Endothelial cell of umbilical vein (primary cell): Measurements from ENCODE around the gene HIVEP3. TPM values are rescaled to one million over a fixed set of nuclear protein-coding genes. Genes with fewer than 3 reads are reported as not detected.

Experiments used
- BruUV-seq: library from RNA; stranded (reverse); fragments of 400-500 nt; replicated peaks from 2 replicates; lab custom pipeline; 2021; lab: Mats Ljungman, UMichigan
- CTCF ChIA-PET: fragments of 300-600, 350-600 bp; sonication (Branson Sonifier 250); formaldehyde crosslinking; loops from one replicate; lab custom pipeline; 2021; ENCODE audit warnings: antibody characterized with exemption, inconsistent platforms; lab: Charles Lee
- POLR2A ChIA-PET: fragments of 300-600, 350-600 bp; sonication (Branson Sonifier 250); formaldehyde crosslinking; loops from one replicate; lab custom pipeline; 2021; ENCODE audit warnings: antibody characterized with exemption, inconsistent platforms; lab: Charles Lee
- DNase-seq: peaks from one replicate; pipeline ENCODE4 v3.0.0-alpha.2; 2011; ENCODE audit warnings: low read depth, low spot score
- FAIRE-seq: peaks from 2 replicates; lab custom pipeline; 2011; peaks lifted over from hg19 to GRCh38; lab: Jason Lieb, UNC
- H2AFZ ChIP-seq: 2 replicates; pipeline ENCODE4 v1.6.0; 2012; ENCODE audit warnings: low read depth, low read length, control low read depth, inconsistent platforms
- H3K27ac ChIP-seq: 2 replicates; pipeline ENCODE4 v1.5.1; 2011; ENCODE audit warnings: low read depth, mild to moderate bottlenecking, control low read depth, low read length, moderate library complexity; ENCODE audit not compliant: insufficient read depth
- H3K27me3 ChIP-seq, 2 experiments: 2 replicates each; pipeline versions ENCODE4 v1.6.0 to v1.6.1; 2011; ENCODE audit warnings: low read length in 2 of 2, mixed read lengths in 1 of 2; ENCODE audit not compliant: control insufficient read depth in 2 of 2, insufficient read depth in 2 of 2
- H3K36me3 ChIP-seq, 2 experiments: 2 replicates in 1 of 2; 3 replicates in 1 of 2; pipeline ENCODE4 v1.5.1; 2011; ENCODE audit warnings: low read length in 2 of 2, mild to moderate bottlenecking in 1 of 2, moderate library complexity in 1 of 2; ENCODE audit not compliant: control insufficient read depth in 2 of 2, insufficient read depth in 2 of 2; ENCODE audit errors: extremely low read depth in 1 of 2
- H3K4me1 ChIP-seq: 3 replicates; pipeline ENCODE4 v1.5.1; 2011; ENCODE audit warnings: mild to moderate bottlenecking, low read length; ENCODE audit not compliant: control insufficient read depth, insufficient read depth; ENCODE audit errors: extremely low read depth
- H3K4me2 ChIP-seq: 2 replicates; pipeline ENCODE4 v1.6.1; 2011; ENCODE audit warnings: low read length, control low read depth, mixed read lengths; ENCODE audit not compliant: insufficient read depth
- H3K4me3 ChIP-seq, 3 experiments: fragments of 200-600 bp in 1 of 3; sonication (generic), shearing (Covaris generic) in 1 of 3; replicated peaks in 1 of 3; 2 replicates each; pipeline ENCODE4 v1.5.1; 2011 to 2016; ENCODE audit warnings: control low read depth in 3 of 3, low read length in 3 of 3, mild to moderate bottlenecking in 2 of 3, inconsistent platforms in 1 of 3, low read depth in 1 of 3, moderate library complexity in 1 of 3; ENCODE audit not compliant: insufficient read depth in 1 of 3
- H3K79me2 ChIP-seq: 2 replicates; pipeline ENCODE4 v1.6.0; 2012; ENCODE audit warnings: low read length, inconsistent platforms; ENCODE audit not compliant: control insufficient read depth, insufficient read depth
- H3K9ac ChIP-seq: replicated peaks from 2 replicates; pipeline ENCODE3; 2011; ENCODE audit warnings: low read length, control low read depth; ENCODE audit not compliant: insufficient read depth; ENCODE audit errors: extremely low read depth
- H3K9me1 ChIP-seq: replicated peaks from 3 replicates; pipeline ENCODE4 v1.6.0; 2011; ENCODE audit warnings: mild to moderate bottlenecking, low read length; ENCODE audit not compliant: control insufficient read depth, insufficient read depth; ENCODE audit errors: extremely low read depth
- H3K9me3 ChIP-seq: replicated peaks from 2 replicates; pipeline ENCODE4 v1.5.1; 2012; ENCODE audit warnings: low read length, inconsistent platforms; ENCODE audit not compliant: control insufficient read depth, insufficient read depth
- H4K20me1 ChIP-seq: replicated peaks from 2 replicates; pipeline ENCODE3; 2011; ENCODE audit warnings: mild to moderate bottlenecking, low read length; ENCODE audit not compliant: control insufficient read depth, insufficient read depth; ENCODE audit errors: extremely low read depth
- EZH2 ChIP-seq: IDR thresholded peaks from 2 replicates; pipeline ENCODE4 v1.6.1; 2012; ENCODE audit warnings: borderline replicate concordance, low read depth, mild to moderate bottlenecking, moderate library complexity, low read length, inconsistent platforms; ENCODE audit not compliant: severe bottlenecking
- FOS ChIP-seq: IDR thresholded peaks from 2 replicates; pipeline ENCODE4 v1.6.1; 2011; ENCODE audit warnings: mild to moderate bottlenecking, low read length, moderate library complexity, borderline replicate concordance; ENCODE audit not compliant: insufficient read depth
- GATA2 ChIP-seq: IDR thresholded peaks from 2 replicates; pipeline ENCODE4 v1.7.0; 2011; ENCODE audit warnings: low read depth, mild to moderate bottlenecking, moderate library complexity, mixed read lengths, low read length; ENCODE audit not compliant: insufficient read length, insufficient read depth
- JUN ChIP-seq: IDR thresholded peaks from 2 replicates; pipeline ENCODE4 v1.6.1; 2011; ENCODE audit warnings: borderline replicate concordance, low read depth; ENCODE audit not compliant: insufficient read length, insufficient read depth
- MYC ChIP-seq: IDR thresholded peaks from one replicate; pipeline ENCODE4 v1.6.1; 2011; ENCODE audit warnings: mild to moderate bottlenecking, low read depth, low read length
- POLR2A ChIP-seq: IDR thresholded peaks from 2 replicates; pipeline ENCODE4 v1.6.1; 2012; ENCODE audit warnings: low read depth, mild to moderate bottlenecking, control low read depth, low read length
- POLR2AphosphoS5 ChIP-seq: IDR thresholded peaks from 2 replicates; pipeline ENCODE4 v1.6.1; 2012; ENCODE audit warnings: low read depth, mild to moderate bottlenecking, control low read depth, low read length, moderate library complexity; ENCODE audit not compliant: insufficient read depth
- dilution Hi-C: fragments of 300-500 bp; cut with MboI; formaldehyde crosslinking; loops from one replicate; pipeline ENCODE4 v1.15.0; 2019; ENCODE audit warnings: low sequenced_read_pairs; ENCODE audit not compliant: extremely low pct_ligation_motif_present
- intact Hi-C: fragments of 100-400 bp; cut with micrococcal nuclease; formaldehyde crosslinking; loops from one replicate; pipeline ENCODE4 v1.10.0; 2022
- polyA plus RNA-seq, 4 experiments: library from polyadenylated mRNA; depleted of rRNA in 3 of 4; stranded (reverse) in 3 of 4; unstranded in 1 of 4; fragments of >200 nt; gene quantifications; 2 replicates each; pipeline versions ENCODE4 v1.2.1 to v1.2.3, GENCODE V29; 2011 to 2012; ENCODE audit warnings: missing spikeins in 1 of 4
- total RNA-seq: library from RNA; stranded (reverse); gene quantifications from 2 replicates; pipeline ENCODE4 v1.2.3, GENCODE V29; 2021
- TF ChIP-seq, protein P1 (sequence below): IDR thresholded peaks from 2 replicates; pipeline ENCODE4 v1.6.1; 2011; ENCODE audit not compliant: insufficient read depth, insufficient read length
- TF ChIP-seq, protein P2 (sequence below), 2 donors: IDR thresholded peaks; 1 replicate in 1 of 2; 2 replicates in 1 of 2; pipeline ENCODE4 v1.5.1; 2011; ENCODE audit warnings: low read length in 2 of 2, mild to moderate bottlenecking in 2 of 2, moderate library complexity in 2 of 2, control low read depth in 1 of 2, inconsistent platforms in 1 of 2, low read depth in 1 of 2; ENCODE audit not compliant: insufficient read depth in 1 of 2; ENCODE audit errors: extremely low read depth in 1 of 2

The HIVEP3 gene
- total and polyA plus RNA-seq, 2 donors (not counting 3 experiments of a cell fraction or from before 2014, with no cell fraction given) = 3.4 to 4.0 TPM

DNA sequence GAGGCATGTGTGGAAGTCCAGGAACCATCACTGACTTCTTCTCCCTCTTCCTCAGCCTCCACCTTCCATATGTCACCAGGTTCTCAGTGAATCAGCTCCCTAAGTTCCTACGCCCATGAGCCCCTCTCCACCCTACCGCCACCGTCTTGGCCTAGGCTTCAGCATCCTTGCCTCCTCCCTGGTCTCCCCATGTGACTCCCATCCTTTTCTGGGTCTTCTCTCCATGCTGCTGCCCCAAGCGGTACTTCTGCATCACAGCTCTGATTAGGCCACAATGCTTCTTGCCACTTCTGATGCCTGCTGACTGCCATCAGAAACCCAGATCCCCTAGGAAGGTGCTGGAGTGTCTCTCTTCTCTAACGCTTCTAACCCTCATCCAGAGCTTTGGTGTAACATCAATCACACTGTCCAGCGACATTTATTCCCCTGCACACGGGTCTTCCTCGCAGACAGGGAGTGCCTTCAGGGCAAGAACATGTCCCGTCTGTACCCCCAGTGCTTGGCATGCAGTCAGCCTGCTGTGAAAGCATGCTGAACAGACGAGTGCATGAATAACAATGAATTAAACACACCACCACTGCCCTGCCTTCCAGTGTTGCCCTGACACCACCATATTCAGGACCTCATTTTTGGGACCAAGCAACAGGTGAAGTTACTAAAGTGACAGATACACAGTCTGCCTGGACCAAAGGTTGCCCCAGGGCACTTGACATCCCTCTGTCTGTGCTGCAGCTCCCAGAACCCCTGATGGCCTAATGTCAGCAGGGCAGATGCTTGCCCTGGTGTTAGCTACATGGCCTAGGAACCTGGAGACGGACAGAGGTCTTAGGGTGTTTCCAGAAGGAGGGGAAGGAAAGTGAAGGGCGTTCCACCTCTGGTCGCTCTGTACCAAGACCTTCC is 275.6 kb downstream of the HIVEP3 start:
- dilution Hi-C loops = no loop called here

More for the DNA sequence above, 275.6 kb downstream of the HIVEP3 start:
- H3K27ac ChIP-seq = no peak overlapping the region
- FAIRE-seq = no peak
- no peak overlapping the region for H3K4me3 ChIP-seq
- H3K4me1 ChIP-seq = no peaks in the 10 kb centered on the region
- no peaks in the 10 kb centered on the region for H3K36me3 ChIP-seq
- no peak for DNase-seq
- H3K9me3 ChIP-seq = no peaks in the 10 kb centered on the region
- no peak overlapping the region for H3K9ac ChIP-seq
- no peaks in the 10 kb centered on the region for H3K9me1 ChIP-seq
- no peaks in the 10 kb centered on the region for H4K20me1 ChIP-seq
- no peak overlapping the region for H3K4me2 ChIP-seq
- ChIA-PET CTCF (no interaction called here), POLR2A (no interaction called here)
- H3K79me2 ChIP-seq = no peaks in the 10 kb centered on the region
- H2AFZ ChIP-seq = no peak overlapping the region
- no TSS peak for BruUV-seq
- no peaks in the 10 kb centered on the region for H3K27me3 ChIP-seq
- intact Hi-C loops = no loop called here
- TF ChIP-seq POLR2AphosphoS5 = no peak
- no peak for TF ChIP-seq FOS
- TF ChIP-seq POLR2A = no peak
- no peak for TF ChIP-seq MYC
- TF ChIP-seq, protein P1, sequence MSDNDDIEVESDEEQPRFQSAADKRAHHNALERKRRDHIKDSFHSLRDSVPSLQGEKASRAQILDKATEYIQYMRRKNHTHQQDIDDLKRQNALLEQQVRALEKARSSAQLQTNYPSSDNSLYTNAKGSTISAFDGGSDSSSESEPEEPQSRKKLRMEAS = no peak
- TF ChIP-seq GATA2 = no peak
- TF ChIP-seq JUN = no peak
- TF ChIP-seq, protein P2, sequence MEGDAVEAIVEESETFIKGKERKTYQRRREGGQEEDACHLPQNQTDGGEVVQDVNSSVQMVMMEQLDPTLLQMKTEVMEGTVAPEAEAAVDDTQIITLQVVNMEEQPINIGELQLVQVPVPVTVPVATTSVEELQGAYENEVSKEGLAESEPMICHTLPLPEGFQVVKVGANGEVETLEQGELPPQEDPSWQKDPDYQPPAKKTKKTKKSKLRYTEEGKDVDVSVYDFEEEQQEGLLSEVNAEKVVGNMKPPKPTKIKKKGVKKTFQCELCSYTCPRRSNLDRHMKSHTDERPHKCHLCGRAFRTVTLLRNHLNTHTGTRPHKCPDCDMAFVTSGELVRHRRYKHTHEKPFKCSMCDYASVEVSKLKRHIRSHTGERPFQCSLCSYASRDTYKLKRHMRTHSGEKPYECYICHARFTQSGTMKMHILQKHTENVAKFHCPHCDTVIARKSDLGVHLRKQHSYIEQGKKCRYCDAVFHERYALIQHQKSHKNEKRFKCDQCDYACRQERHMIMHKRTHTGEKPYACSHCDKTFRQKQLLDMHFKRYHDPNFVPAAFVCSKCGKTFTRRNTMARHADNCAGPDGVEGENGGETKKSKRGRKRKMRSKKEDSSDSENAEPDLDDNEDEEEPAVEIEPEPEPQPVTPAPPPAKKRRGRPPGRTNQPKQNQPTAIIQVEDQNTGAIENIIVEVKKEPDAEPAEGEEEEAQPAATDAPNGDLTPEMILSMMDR (IDR thresholded peaks at IDR 0.05; ENCODE audit: extremely low read depth in 1 of 2, insufficient read depth in 1 of 2, low read depth in 1 of 2, low read length in 2 of 2) = no peak
- TF ChIP-seq EZH2 = no peak
